ENCODE data around the gene ZNF232. TPM values are rescaled to one million over a fixed set of nuclear protein-coding genes. Genes with fewer than 3 reads are reported as not detected.
A peak's percentile ranks its signal among the peaks of the same experiment; 100 is the strongest.
"Not testable (repeated sequence)": the region's sequence is repeated elsewhere in the genome, so short reads cannot be mapped to it uniquely, and the experiment has no call there.

Gene ZNF232
- total RNA-seq, 4 donors from 2014 or later, result 5.3 to 10.9 (median 7.0) TPM

DNA sequence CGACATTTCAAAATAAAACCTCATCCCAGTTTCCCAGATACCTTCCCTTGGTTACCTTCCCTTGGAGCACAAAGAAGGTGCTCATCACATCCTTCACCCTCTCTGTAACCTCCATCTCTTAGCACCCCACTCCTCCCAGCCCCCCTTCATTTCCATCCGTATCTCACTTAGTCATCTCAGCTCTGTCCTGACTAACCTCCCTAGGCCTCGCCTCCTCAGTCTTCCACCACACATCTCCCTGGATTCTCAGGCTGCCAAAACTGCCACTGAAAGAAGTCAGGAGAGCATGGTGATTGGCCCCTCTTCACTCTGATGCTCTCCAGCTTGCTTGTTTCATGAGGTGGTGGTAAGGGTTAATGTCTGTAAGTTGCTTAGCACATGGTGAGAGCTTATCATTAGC is 31.1 kb downstream of the ZNF232 start:
- H3K27me3 ChIP-seq, result no peaks in the 10 kb centered on the region
- peaks cover 0 to 10% (median 3%) of the 10 kb centered on the region in 4 donors for H3K4me1 ChIP-seq
- H3K36me3 ChIP-seq, result peaks cover 0 to 23% (median 0%) of the 10 kb centered on the region in 3 donors
- H3K4me3 ChIP-seq, result no peak overlapping the region
- no peak overlapping the region for H3K27ac ChIP-seq
- TF ChIP-seq POLR2A (IDR thresholded peaks at IDR 0.05) (no peak), CTCF (IDR thresholded peaks at IDR 0.05) (no peak)
- DNase-seq, result no peak
- peaks cover 0 to 14% (median 0%) of the 10 kb centered on the region in 4 donors for H3K9me3 ChIP-seq

DNA sequence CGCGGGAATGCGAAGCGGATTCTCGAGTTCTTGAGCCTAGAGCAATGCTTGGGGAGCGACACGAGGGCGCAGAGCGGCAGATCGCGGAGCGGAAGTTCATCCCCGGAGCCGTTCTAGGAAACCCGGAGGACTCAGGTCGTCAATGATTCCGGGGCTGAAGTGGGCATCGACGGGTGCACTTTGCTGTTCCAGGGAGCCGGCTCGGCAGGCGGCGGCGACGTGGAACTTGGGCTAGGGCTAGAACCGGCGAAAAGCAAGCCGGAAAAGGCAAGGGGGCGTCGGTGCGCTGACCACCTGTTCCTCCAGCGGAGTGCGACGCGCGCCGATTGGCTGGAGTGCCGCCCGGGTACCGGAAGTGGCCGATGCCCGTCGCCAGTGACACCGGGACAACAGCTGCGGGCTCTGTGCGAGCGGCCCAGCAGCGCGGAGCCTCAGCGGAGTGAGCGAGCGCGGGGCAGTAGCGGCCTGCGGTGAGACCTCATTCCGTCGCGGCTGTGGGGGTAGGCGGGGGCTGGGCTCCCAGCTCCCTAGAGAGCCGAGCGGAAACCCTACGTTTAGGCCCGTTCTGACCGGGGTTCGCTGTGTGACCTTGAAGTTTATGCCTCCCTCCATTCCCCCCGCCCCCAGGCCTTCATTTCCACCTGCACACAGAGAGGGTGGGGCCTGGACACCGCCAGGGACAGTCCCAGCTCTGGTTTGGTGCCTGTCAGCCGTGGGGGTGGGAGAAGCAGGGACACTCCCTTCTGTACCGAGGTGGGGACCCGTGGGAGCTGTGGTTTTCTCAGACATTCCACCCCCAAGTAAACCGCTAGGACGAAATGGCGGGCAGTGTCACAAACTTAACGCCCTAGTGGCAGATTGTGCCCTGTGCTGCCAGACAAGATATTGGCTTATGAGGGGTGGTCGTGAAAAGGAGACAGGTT is 33.3 kb downstream of the ZNF232 start, which contains the start of gene ZFP3:
TSS of gene ZFP3 (plus strand) at position 362 of the 923 bp plus-strand sequence. CDS start 13,038 bp downstream, outside the sequence.
- Histone ChIP-seq H3K4me1 (peaks cover 0 to 10% (median 3%) of the 10 kb centered on the region in 4 donors), H3K27ac (peak within 1 kb of the TSS; percentile 47 to 91 (median 79)), H3K36me3 (peaks cover 0 to 10% (median 0%) of the 10 kb centered on the region in 3 donors), H3K4me3 (peak within 1 kb of the TSS; percentile 46 to 84 (median 71)), H3K27me3 (no peaks in the 10 kb centered on the region), H3K9me3 (peaks cover 0 to 7% (median 0%) of the 10 kb centered on the region in 4 donors)
- peak; percentile 82 to 94 (median 93) for DNase-seq
- TF ChIP-seq CTCF (IDR thresholded peaks at IDR 0.05) (peak in 3 of 6 experiments; percentile 14 to 28 (median 14)), POLR2A (IDR thresholded peaks at IDR 0.05) (peak; percentile 46 to 47)

DNA sequence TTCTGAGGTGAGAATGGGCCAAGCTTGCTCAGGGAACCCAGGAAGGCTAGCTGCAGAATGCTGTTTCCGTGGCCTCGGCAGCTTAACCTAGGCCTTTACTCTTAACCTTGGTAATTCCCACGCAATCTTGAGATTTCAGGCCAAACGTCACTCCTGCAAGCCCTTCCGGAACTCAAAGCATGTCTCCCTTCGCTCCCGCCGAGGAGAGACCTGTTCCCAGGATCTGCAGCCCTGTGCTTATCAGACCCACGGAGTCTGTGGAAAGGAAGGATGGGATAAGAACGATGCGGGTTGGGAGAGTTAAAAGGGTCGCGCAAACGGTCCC is 33.9 kb downstream of the ZNF232 start:
- peaks cover 0 to 6% (median 0%) of the 10 kb centered on the region in 3 donors for H3K36me3 ChIP-seq
- no peak for TF ChIP-seq POLR2A (IDR thresholded peaks at IDR 0.05)
- TF ChIP-seq CTCF (IDR thresholded peaks at IDR 0.05), result no peak
- peak overlapping the region; percentile 46 to 84 (median 71) for H3K4me3 ChIP-seq
- H3K27me3 ChIP-seq, result no peaks in the 10 kb centered on the region
- peaks cover 0 to 10% (median 3%) of the 10 kb centered on the region in 4 donors for H3K4me1 ChIP-seq
- DNase-seq, result no peak
- H3K9me3 ChIP-seq, result peaks cover 0 to under 1% (median 0%) of the 10 kb centered on the region in 4 donors
- peak overlapping the region; percentile 47 to 91 (median 79) for H3K27ac ChIP-seq

DNA sequence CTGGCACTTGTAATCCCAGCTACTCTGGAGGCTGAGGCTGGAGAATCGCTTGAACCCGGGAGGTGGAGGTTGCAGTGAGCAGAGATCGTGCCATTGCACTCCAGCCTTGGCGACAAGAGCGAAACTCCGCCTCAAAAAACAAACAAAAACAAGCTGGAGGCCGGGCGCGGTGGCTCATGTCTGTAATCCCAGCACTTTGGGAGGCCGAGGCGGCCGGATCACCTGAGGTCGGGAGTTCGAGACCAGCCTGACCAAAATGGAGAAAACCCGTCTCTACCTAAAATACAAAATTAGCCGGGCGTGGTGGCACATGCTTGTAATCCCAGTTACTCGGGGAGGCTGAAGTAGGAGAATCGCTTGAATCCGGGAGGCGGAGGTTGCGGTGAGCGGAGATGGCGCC is 34.4 kb downstream of the ZNF232 start:
- Histone ChIP-seq H3K27ac (peak overlapping the region in 1 of 4 donors; percentile 91), H3K4me3 (peak overlapping the region; percentile 46 to 84 (median 71))
- H3K27me3 ChIP-seq, H3K4me1 ChIP-seq, H3K36me3 ChIP-seq, DNase-seq, H3K9me3 ChIP-seq: not testable (repeated sequence)

- not testable (repeated sequence) for DNase-seq, H3K4me1 ChIP-seq, H3K36me3 ChIP-seq, H3K9me3 ChIP-seq, H3K4me3 ChIP-seq, H3K27ac ChIP-seq, H3K27me3 ChIP-seq
Observed at GRCh38 chr17:5075472-5075871, 36.2 kb downstream of the ZNF232 start.

- H3K27me3 ChIP-seq, result no peaks in the 10 kb centered on the region
- H3K4me3 ChIP-seq, result no peak overlapping the region
- no peaks in the 10 kb centered on the region for H3K9me3 ChIP-seq
- no peaks in the 10 kb centered on the region for H3K36me3 ChIP-seq
- H3K4me1 ChIP-seq, result no peaks in the 10 kb centered on the region
- no peak overlapping the region for H3K27ac ChIP-seq
- DNase-seq, result no peak
- TF ChIP-seq POLR2A (IDR thresholded peaks at IDR 0.05) (no peak), CTCF (IDR thresholded peaks at IDR 0.05) (no peak)
Observed at GRCh38 chr17:5069724-5070123, 42.0 kb downstream of the ZNF232 start.
